Psoas muscle (tissue), 8 donors: Measurements from ENCODE around the gene SHE. TPM values are rescaled to one million over a fixed set of nuclear protein-coding genes. Genes with fewer than 3 reads are reported as not detected.

ENCODE experiments used
- ATAC-seq, 4 donors: fragments of 200-7000 bp; cut with Tn5 transposase; one replicate each; pipeline ENCODE4 v1.9.1; 2020; ENCODE audit warnings: moderate library complexity in 3 of 4, mild to moderate bottlenecking in 2 of 4
- DNase-seq, 2 donors: peaks; one replicate each; pipeline ENCODE4 v3.0.0-alpha.2; 2020
- H3K27ac ChIP-seq: fragments of 200-600 bp; one replicate; pipeline ENCODE4 v1.8.0; 2022
- H3K27me3 ChIP-seq, 3 donors: fragments of 200-600 bp in 1 of 3; one replicate each; pipeline versions ENCODE4 v1.6.1 to v1.8.0; 2013 to 2022; ENCODE audit warnings: low read length in 2 of 3, mild to moderate bottlenecking in 2 of 3, moderate library complexity in 1 of 3; ENCODE audit not compliant: insufficient read depth in 3 of 3
- H3K36me3 ChIP-seq, 2 donors: fragments of 200-600 bp in 1 of 2; one replicate each; pipeline versions ENCODE4 v1.6.1 to v1.8.0; 2013 to 2022; ENCODE audit warnings: low read depth in 1 of 2, mild to moderate bottlenecking in 1 of 2, moderate library complexity in 1 of 2; ENCODE audit not compliant: insufficient read depth in 1 of 2
- H3K4me1 ChIP-seq: fragments of 200-600 bp; one replicate; pipeline ENCODE4 v1.8.0; 2022
- H3K4me3 ChIP-seq: fragments of 200-600 bp; one replicate; pipeline ENCODE4 v1.8.0; 2022; ENCODE audit warnings: mild to moderate bottlenecking
- H3K9me3 ChIP-seq: fragments of 200-600 bp; one replicate; pipeline ENCODE4 v1.8.0; 2022
- CTCF ChIP-seq: fragments of 200-600 bp; IDR thresholded peaks from one replicate; pipeline ENCODE4 v1.8.0; 2022; ENCODE audit warnings: antibody characterized with exemption
- WGBS, 3 donors: extraction: QIAGEN DNeasy Blood & Tissue Kit; methylation state at CpG; one replicate each; pipeline versions ENCODE4 v1.1.6 to v1.1.7; 2013; 5-methylcytosine and 5-hydroxymethylcytosine counted together
- intact Hi-C, 2 donors: fragments of 100-400 bp; cut with DNase I; formaldehyde crosslinking; loops; one replicate each; pipeline versions ENCODE4 v1.11.0 to v1.14.2; 2022
- polyA plus RNA-seq, 3 donors: library from polyadenylated mRNA; stranded (reverse); fragments of 200-250 nt; gene quantifications; one replicate each; pipeline ENCODE4 v1.2.3, GENCODE V29; 2013
- total RNA-seq, 4 donors: library from RNA; stranded (reverse); fragmentation: NEBNext Ultra II Directional in 2 of 4; extraction: Animal tissue kit (Norgen Biotek cat#: 25700) in 2 of 4; gene quantifications; one replicate each; pipeline versions ENCODE4 v1.2.1 to v1.2.4, GENCODE V29; 2021 to 2023
- donor health status: healthy with polysubstance abuse.
- donor health status: DM: no; HTN: no; CAD: no; lungs with moderate emphysema.
- donor health status: Bipolar disorder and iron deficiency.
- donor health status: healthy.
- donor health status: DM: yes; HTN: yes; CAD: no.
- donor health status: DM: no; HTN: no; CAD: no.
- donor health status: DM: no; HTN: no; CAD: no.
- donor health status: DM: yes; HTN: yes; CAD: no.

Gene SHE
- total and polyA plus RNA-seq, 7 donors: 4.0 to 7.4 (median 6.2) TPM

- Histone ChIP-seq H3K27me3 (no peaks in the 10 kb centered on the region), H3K27ac (no peak overlapping the region), H3K4me1 (peaks cover 5% of the 10 kb centered on the region), H3K36me3 (no peaks in the 10 kb centered on the region), H3K9me3 (no peaks in the 10 kb centered on the region), H3K4me3 (no peak overlapping the region)
- intact Hi-C loops: loop anchor here (1.0 to 10.0 kb wide), 4 partner anchors 67 to 397 kb away; no protein-coding TSS in a partner anchor
- 34 to 36% (median 36%) methylated on average over 9 of the region's 9 CpGs for WGBS, 3 donors
- no peak for DNase-seq
- peak; percentile 93 for TF ChIP-seq CTCF
- ATAC-seq: peak; percentile 80 to 95 (median 88)
Observed at GRCh38 chr1:154479764-154480421, 22.3 kb downstream of the SHE start.

- intact Hi-C loops: loop anchor here (1.0 to 5.0 kb wide), 3 partner anchors 68 to 399 kb away; no protein-coding TSS in a partner anchor
- no peak for DNase-seq
- Histone ChIP-seq H3K4me3 (no peak overlapping the region), H3K27ac (no peak overlapping the region), H3K36me3 (no peaks in the 10 kb centered on the region), H3K4me1 (peaks cover 5% of the 10 kb centered on the region), H3K27me3 (no peaks in the 10 kb centered on the region), H3K9me3 (no peaks in the 10 kb centered on the region)
- TF ChIP-seq CTCF: no peak
- 66 to 70% (median 68%) methylated on average over 5 of the region's 5 CpGs for WGBS, 3 donors
- ATAC-seq: no peak
Observed at GRCh38 chr1:154478639-154479038, 23.6 kb downstream of the SHE start.

- no peaks in the 10 kb centered on the region for H3K36me3 ChIP-seq
- H3K27me3 ChIP-seq: no peaks in the 10 kb centered on the region
- no peak overlapping the region for H3K27ac ChIP-seq
- H3K4me3 ChIP-seq: no peak overlapping the region
- TF ChIP-seq CTCF: no peak
- intact Hi-C loops: loop anchor here (2.0 to 5.0 kb wide), 2 partner anchors 69 to 399 kb away; no protein-coding TSS in a partner anchor
- peaks cover 5% of the 10 kb centered on the region for H3K4me1 ChIP-seq
- no peak for ATAC-seq
- 90 to 93% (median 91%) methylated on average over 8 of the region's 8 CpGs for WGBS, 3 donors
- no peaks in the 10 kb centered on the region for H3K9me3 ChIP-seq
- no peak for DNase-seq
Observed at GRCh38 chr1:154478013-154478412, 24.2 kb downstream of the SHE start.

- Histone ChIP-seq H3K4me3 (no peak overlapping the region), H3K4me1 (peaks cover 5% of the 10 kb centered on the region), H3K27me3 (no peaks in the 10 kb centered on the region), H3K27ac (no peak overlapping the region), H3K9me3 (no peaks in the 10 kb centered on the region), H3K36me3 (no peaks in the 10 kb centered on the region)
- TF ChIP-seq CTCF: no peak
- intact Hi-C loops: loop anchor here in 1 of 2 donors (5.0 kb wide), 1 partner anchor 401 kb away; no protein-coding TSS in a partner anchor
- no peak for ATAC-seq
- no peak for DNase-seq
- WGBS, 3 donors: 87 to 100% (median 88%) methylated on average over 1 of the region's 1 CpG
Observed at GRCh38 chr1:154476791-154477190, 25.4 kb downstream of the SHE start.
